GM23338 (cell line): ENCODE data around the gene HECTD1. TPM values are rescaled to one million over a fixed set of nuclear protein-coding genes. Genes with fewer than 3 reads are reported as not detected.

Experiments
- ATAC-seq: fragments of 200-7000 bp; cut with Tn5 transposase; 3 replicates; pipeline ENCODE4 v1.9.1; 2020
- DNase-seq: peaks from one replicate; pipeline ENCODE4 v3.0.0-alpha.2; 2015; ENCODE audit warnings: low spot score
- H2AFZ ChIP-seq: fragments of 200-600 bp; sonication (generic); 2 replicates; pipeline ENCODE4 v1.8.0; 2016; ENCODE audit warnings: antibody characterized with exemption, mild to moderate bottlenecking, moderate library complexity
- H3F3A ChIP-seq: fragments of 200-600 bp; sonication (generic); replicated peaks from 2 replicates; pipeline ENCODE4 v1.8.0; 2017; ENCODE audit warnings: antibody characterized with exemption, mixed run types, low read depth
- H3K27ac ChIP-seq: fragments of 200-600 bp; sonication (generic); 2 replicates; pipeline ENCODE4 v1.6.1; 2016; ENCODE audit warnings: low read depth
- H3K27me3 ChIP-seq: fragments of 200-600 bp; sonication (generic); 2 replicates; pipeline ENCODE4 v1.8.0; 2016; ENCODE audit warnings: mild to moderate bottlenecking, mixed run types, moderate library complexity; ENCODE audit not compliant: insufficient read depth
- H3K36me3 ChIP-seq: fragments of 200-600 bp; sonication (generic); 2 replicates; pipeline ENCODE4 v1.8.0; 2016; ENCODE audit warnings: mild to moderate bottlenecking; ENCODE audit not compliant: insufficient read depth
- H3K4me1 ChIP-seq: fragments of 200-600 bp; sonication (generic); 2 replicates; pipeline ENCODE4 v1.8.0; 2016; ENCODE audit warnings: mild to moderate bottlenecking, moderate library complexity; ENCODE audit not compliant: insufficient read depth
- H3K4me2 ChIP-seq: fragments of 200-600 bp; sonication (generic); 2 replicates; pipeline ENCODE4 v1.7.1; 2017; ENCODE audit warnings: mixed run types
- H3K4me3 ChIP-seq: fragments of 200-600 bp; sonication (generic); 2 replicates; pipeline ENCODE4 v1.6.1; 2016; ENCODE audit warnings: mixed run types
- H3K79me2 ChIP-seq: fragments of 200-600 bp; sonication (generic); replicated peaks from 2 replicates; pipeline ENCODE4 v1.8.0; 2017; ENCODE audit warnings: mild to moderate bottlenecking; ENCODE audit not compliant: insufficient read depth
- H3K9me2 ChIP-seq: fragments of 200-600 bp; sonication (generic); 2 replicates; pipeline ENCODE4 v1.8.0; 2017; ENCODE audit not compliant: insufficient read depth
- H4K20me1 ChIP-seq: fragments of 200-600 bp; sonication (generic); replicated peaks from 2 replicates; pipeline ENCODE4 v1.8.0; 2017; ENCODE audit warnings: mild to moderate bottlenecking; ENCODE audit not compliant: insufficient read depth
- H3K27ac Mint-ChIP-seq: 2 replicates; pipeline ENCODE4 v1.8.0; 2020; ENCODE audit warnings: inconsistent platforms, mild to moderate bottlenecking, moderate library complexity, mixed read lengths
- H3K27me3 Mint-ChIP-seq: 3 replicates; pipeline ENCODE4 v1.8.0; 2022; ENCODE audit warnings: low read depth, mild to moderate bottlenecking, moderate library complexity, mixed read lengths, inconsistent platforms; ENCODE audit not compliant: insufficient read depth, poor library complexity
- H3K36me3 Mint-ChIP-seq: 3 replicates; pipeline ENCODE4 v1.8.0; 2021; ENCODE audit warnings: low read depth, mild to moderate bottlenecking, inconsistent platforms, moderate library complexity, mixed read lengths
- H3K4me1 Mint-ChIP-seq: 3 replicates; pipeline ENCODE4 v1.8.0; 2020; ENCODE audit warnings: mild to moderate bottlenecking, inconsistent platforms, mixed read lengths
- H3K4me3 Mint-ChIP-seq: 3 replicates; pipeline ENCODE4 v1.8.0; 2021; ENCODE audit warnings: moderate library complexity, mild to moderate bottlenecking, inconsistent platforms, mixed read lengths
- H3K9me3 Mint-ChIP-seq: 3 replicates; pipeline ENCODE4 v1.8.0; 2020; ENCODE audit warnings: moderate library complexity, mild to moderate bottlenecking, inconsistent platforms, mixed read lengths
- JUNB ChIP-seq: IDR thresholded peaks from one replicate; pipeline ENCODE4 v1.6.1; 2016; ENCODE audit warnings: antibody characterized with exemption; ENCODE audit not compliant: unreplicated experiment
- NANOG ChIP-seq: IDR thresholded peaks from 2 replicates; pipeline ENCODE4 v1.6.1; 2016; ENCODE audit warnings: antibody characterized with exemption, borderline replicate concordance
- ZNF114 ChIP-seq: fragments of 250-450 bp; sonication (Bioruptor Pico); IDR thresholded peaks from 2 replicates; pipeline ENCODE4 v1.5.0; 2020; ENCODE audit warnings: mild to moderate bottlenecking, moderate library complexity
- polyA plus RNA-seq: library from polyadenylated mRNA; unstranded; fragments of >200 nt; fragmentation: Nextera tagmentation; extraction: Ambion mirVana; gene quantifications from 2 replicates; pipeline ENCODE4 v1.2.1, GENCODE V29; 2016
- total RNA-seq: library from RNA; depleted of rRNA; stranded (reverse); fragments of >200 nt; shearing (Covaris generic); gene quantifications from 2 replicates; pipeline ENCODE4 v1.2.3, GENCODE V29; 2014
- TF ChIP-seq, protein P1 (sequence below): fragments of 250-450 bp; sonication (Bioruptor Pico); IDR thresholded peaks from 2 replicates; pipeline ENCODE4 v1.5.0; 2020; ENCODE audit warnings: mild to moderate bottlenecking, moderate library complexity

HECTD1 gene
- total and polyA plus RNA-seq, 2 experiments from 2014 or later = 42.1 to 132 TPM

DNA sequence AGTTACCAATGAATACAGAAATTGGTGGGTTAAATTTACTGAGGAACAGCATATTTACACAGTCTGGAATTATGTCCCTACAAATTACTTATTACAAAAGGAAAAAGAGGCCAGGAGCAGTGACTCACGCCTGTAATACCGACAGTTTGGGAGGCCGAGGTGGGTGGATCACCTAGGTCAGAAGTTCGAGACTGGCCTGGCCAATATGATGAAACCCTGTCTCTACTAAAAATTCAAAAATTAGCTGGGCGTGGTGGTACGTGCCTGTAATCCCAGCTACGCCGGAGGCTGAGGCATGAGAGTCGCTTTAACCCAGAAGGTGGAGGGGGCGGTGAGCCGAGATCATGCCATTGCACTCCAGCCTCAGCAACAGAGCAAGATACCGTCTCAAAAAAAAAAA is 52.6 kb downstream of the HECTD1 start (continued):
- TF ChIP-seq, protein P1, sequence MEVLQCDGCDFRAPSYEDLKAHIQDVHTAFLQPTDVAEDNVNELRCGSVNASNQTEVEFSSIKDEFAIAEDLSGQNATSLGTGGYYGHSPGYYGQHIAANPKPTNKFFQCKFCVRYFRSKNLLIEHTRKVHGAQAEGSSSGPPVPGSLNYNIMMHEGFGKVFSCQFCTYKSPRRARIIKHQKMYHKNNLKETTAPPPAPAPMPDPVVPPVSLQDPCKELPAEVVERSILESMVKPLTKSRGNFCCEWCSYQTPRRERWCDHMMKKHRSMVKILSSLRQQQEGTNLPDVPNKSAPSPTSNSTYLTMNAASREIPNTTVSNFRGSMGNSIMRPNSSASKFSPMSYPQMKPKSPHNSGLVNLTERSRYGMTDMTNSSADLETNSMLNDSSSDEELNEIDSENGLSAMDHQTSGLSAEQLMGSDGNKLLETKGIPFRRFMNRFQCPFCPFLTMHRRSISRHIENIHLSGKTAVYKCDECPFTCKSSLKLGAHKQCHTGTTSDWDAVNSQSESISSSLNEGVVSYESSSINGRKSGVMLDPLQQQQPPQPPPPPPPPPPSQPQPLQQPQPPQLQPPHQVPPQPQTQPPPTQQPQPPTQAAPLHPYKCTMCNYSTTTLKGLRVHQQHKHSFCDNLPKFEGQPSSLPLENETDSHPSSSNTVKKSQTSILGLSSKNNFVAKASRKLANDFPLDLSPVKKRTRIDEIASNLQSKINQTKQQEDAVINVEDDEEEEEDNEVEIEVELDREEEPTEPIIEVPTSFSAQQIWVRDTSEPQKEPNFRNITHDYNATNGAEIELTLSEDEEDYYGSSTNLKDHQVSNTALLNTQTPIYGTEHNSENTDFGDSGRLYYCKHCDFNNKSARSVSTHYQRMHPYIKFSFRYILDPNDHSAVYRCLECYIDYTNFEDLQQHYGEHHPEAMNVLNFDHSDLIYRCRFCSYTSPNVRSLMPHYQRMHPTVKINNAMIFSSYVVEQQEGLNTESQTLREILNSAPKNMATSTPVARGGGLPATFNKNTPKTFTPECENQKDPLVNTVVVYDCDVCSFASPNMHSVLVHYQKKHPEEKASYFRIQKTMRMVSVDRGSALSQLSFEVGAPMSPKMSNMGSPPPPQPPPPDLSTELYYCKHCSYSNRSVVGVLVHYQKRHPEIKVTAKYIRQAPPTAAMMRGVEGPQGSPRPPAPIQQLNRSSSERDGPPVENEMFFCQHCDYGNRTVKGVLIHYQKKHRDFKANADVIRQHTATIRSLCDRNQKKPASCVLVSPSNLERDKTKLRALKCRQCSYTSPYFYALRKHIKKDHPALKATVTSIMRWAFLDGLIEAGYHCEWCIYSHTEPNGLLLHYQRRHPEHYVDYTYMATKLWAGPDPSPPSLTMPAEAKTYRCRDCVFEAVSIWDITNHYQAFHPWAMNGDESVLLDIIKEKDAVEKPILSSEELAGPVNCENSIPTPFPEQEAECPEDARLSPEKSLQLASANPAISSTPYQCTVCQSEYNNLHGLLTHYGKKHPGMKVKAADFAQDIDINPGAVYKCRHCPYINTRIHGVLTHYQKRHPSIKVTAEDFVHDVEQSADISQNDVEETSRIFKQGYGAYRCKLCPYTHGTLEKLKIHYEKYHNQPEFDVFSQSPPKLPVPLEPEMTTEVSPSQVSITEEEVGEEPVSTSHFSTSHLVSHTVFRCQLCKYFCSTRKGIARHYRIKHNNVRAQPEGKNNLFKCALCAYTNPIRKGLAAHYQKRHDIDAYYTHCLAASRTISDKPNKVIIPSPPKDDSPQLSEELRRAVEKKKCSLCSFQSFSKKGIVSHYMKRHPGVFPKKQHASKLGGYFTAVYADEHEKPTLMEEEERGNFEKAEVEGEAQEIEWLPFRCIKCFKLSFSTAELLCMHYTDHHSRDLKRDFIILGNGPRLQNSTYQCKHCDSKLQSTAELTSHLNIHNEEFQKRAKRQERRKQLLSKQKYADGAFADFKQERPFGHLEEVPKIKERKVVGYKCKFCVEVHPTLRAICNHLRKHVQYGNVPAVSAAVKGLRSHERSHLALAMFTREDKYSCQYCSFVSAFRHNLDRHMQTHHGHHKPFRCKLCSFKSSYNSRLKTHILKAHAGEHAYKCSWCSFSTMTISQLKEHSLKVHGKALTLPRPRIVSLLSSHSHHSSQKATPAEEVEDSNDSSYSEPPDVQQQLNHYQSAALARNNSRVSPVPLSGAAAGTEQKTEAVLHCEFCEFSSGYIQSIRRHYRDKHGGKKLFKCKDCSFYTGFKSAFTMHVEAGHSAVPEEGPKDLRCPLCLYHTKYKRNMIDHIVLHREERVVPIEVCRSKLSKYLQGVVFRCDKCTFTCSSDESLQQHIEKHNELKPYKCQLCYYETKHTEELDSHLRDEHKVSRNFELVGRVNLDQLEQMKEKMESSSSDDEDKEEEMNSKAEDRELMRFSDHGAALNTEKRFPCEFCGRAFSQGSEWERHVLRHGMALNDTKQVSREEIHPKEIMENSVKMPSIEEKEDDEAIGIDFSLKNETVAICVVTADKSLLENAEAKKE (CRISPR knock-in tag) = no peak
- no peak for TF ChIP-seq NANOG

DNA sequence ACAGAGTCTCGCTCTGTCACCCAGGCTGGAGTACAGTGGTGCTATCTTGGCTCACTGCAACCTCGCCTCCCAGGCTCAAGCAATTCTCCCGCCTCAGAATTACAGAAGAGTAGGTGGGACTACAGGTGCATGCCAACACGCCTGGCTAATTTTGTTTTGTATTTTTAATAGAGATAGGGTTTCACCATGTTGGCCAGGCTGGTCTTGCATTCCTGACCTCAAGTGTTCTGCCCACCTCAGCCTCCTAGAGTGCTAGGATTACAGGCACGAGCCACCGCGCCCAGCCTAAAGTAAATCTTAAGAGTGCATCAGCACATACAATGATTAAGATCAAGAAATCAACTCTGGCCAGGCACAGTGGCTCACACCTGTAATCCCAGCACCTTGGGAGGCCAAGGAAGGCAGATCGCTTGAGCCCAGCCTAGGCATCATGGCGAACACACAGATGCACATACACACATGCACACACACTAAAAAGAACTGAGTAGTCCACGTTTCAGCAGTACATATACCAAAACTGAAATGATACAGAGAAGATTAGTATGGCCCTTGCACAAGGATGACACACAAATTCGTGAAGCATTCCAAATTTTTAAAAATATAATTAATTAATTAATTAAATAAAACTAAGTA is 65.0 kb downstream of the HECTD1 start:
- H3K27ac ChIP-seq = no peak overlapping the region
- Mint-ChIP-seq H3K9me3 (no peaks in the 10 kb centered on the region), H3K4me3 (no peak overlapping the region), H3K36me3 (peaks cover 43% of the 10 kb centered on the region; the same call in 2 of the 3 replicates), H3K27me3 (no peaks in the 10 kb centered on the region), H3K27ac (no peak overlapping the region), H3K4me1 (no peaks in the 10 kb centered on the region)
- H3K36me3 ChIP-seq = peaks cover 46% of the 10 kb centered on the region
- no peaks in the 10 kb centered on the region for H4K20me1 ChIP-seq
- H3K4me3 ChIP-seq = no peak overlapping the region
- no peak for TF ChIP-seq ZNF114
- TF ChIP-seq JUNB = no peak
- H3K27me3 ChIP-seq = no peaks in the 10 kb centered on the region
- H3K79me2 ChIP-seq = no peaks in the 10 kb centered on the region
- H3F3A ChIP-seq = no peaks in the 10 kb centered on the region
- DNase-seq = no peak
- H2AFZ ChIP-seq = no peak overlapping the region
- H3K9me2 ChIP-seq = no peaks in the 10 kb centered on the region
- ATAC-seq = no peak
- H3K4me2 ChIP-seq = no peak overlapping the region
- H3K4me1 ChIP-seq = no peaks in the 10 kb centered on the region
